Thoracic aorta (tissue), 2 donors: Measurements from ENCODE around the gene TSHZ2. TPM values are rescaled to one million over a fixed set of nuclear protein-coding genes. Genes with fewer than 3 reads are reported as not detected.

Experiments
- ATAC-seq: fragments of 150-250 bp; one replicate; pipeline ENCODE4 v1.8.0; 2017; ENCODE audit warnings: low read depth; ENCODE audit not compliant: insufficient number of reproducible peaks, low FRiP score
- DNase-seq: peaks from one replicate; pipeline ENCODE4 v3.0.0-alpha.2; 2020; ENCODE audit warnings: low spot score
- H3K27ac ChIP-seq, 2 donors: fragments of 200-600 bp; sonication (generic); 1 replicate in 1 of 2; 2 replicates in 1 of 2; pipeline ENCODE4 v1.5.1; 2016; ENCODE audit warnings: mild to moderate bottlenecking in 2 of 2, moderate library complexity in 2 of 2
- H3K27me3 ChIP-seq: fragments of 200-600 bp; sonication (generic); replicated peaks from 2 replicates; pipeline ENCODE4 v1.6.0; 2016; ENCODE audit warnings: mild to moderate bottlenecking; ENCODE audit not compliant: insufficient read depth
- H3K36me3 ChIP-seq: fragments of 200-600 bp; sonication (generic); one replicate; pipeline ENCODE4 v1.5.1; 2016
- H3K4me1 ChIP-seq, 2 donors: fragments of 200-600 bp; sonication (generic); 1 replicate in 1 of 2; 2 replicates in 1 of 2; pipeline versions ENCODE4 v1.5.1 to v1.6.0; 2016; ENCODE audit warnings: low read depth in 2 of 2, mild to moderate bottlenecking in 1 of 2; ENCODE audit not compliant: control insufficient read depth in 1 of 2
- H3K4me3 ChIP-seq: fragments of 200-600 bp; sonication (generic); 2 replicates; pipeline ENCODE4 v1.5.1; 2016; ENCODE audit warnings: mild to moderate bottlenecking
- H3K9me3 ChIP-seq: fragments of 200-600 bp; sonication (generic); 2 replicates; pipeline ENCODE4 v1.5.1; 2016
- CTCF ChIP-seq: fragments of 200-600 bp; sonication (generic); IDR thresholded peaks from one replicate; pipeline ENCODE4 v1.5.1; 2019; ENCODE audit warnings: antibody characterized with exemption
- total RNA-seq, 2 donors: library from RNA; depleted of rRNA; stranded (reverse); fragments of >200 nt; gene quantifications; one replicate each; pipeline versions ENCODE4 v1.1.0 to v1.2.3, GENCODE V29; 2016

TSHZ2 gene
- total RNA-seq, 2 donors from 2014 or later, result 8.4 to 32.6 TPM

- H3K4me3 ChIP-seq, result no peak overlapping the region
- no peak for ATAC-seq
- H3K9me3 ChIP-seq, result no peaks in the 10 kb centered on the region
- no peaks in the 10 kb centered on the region for H3K36me3 ChIP-seq
- no peak overlapping the region for H3K27ac ChIP-seq
- DNase-seq, result no peak
- no peak for TF ChIP-seq CTCF
- no peaks in the 10 kb centered on the region for H3K27me3 ChIP-seq
- H3K4me1 ChIP-seq, result no peaks in the 10 kb centered on the region
Observed at GRCh38 chr20:53330601-53331140, 358.5 kb downstream of the TSHZ2 start.

GRCh38 chr20:53331151-53331973 is 359.2 kb downstream of the TSHZ2 start:
- H3K36me3 ChIP-seq, result no peaks in the 10 kb centered on the region
- no peak for DNase-seq
- no peaks in the 10 kb centered on the region for H3K4me1 ChIP-seq
- no peak overlapping the region for H3K4me3 ChIP-seq
- H3K27me3 ChIP-seq, result no peaks in the 10 kb centered on the region
- H3K27ac ChIP-seq, result no peak overlapping the region
- no peak for TF ChIP-seq CTCF
- H3K9me3 ChIP-seq, result no peaks in the 10 kb centered on the region
- ATAC-seq, result no peak

- no peak for TF ChIP-seq CTCF
- DNase-seq (no peak), ATAC-seq (no peak)
- H3K27me3 ChIP-seq, result no peaks in the 10 kb centered on the region
- no peaks in the 10 kb centered on the region for H3K36me3 ChIP-seq
- no peak overlapping the region for H3K4me3 ChIP-seq
- no peak overlapping the region for H3K27ac ChIP-seq
- H3K9me3 ChIP-seq, result no peaks in the 10 kb centered on the region
- no peaks in the 10 kb centered on the region for H3K4me1 ChIP-seq
Observed at GRCh38 chr20:53332022-53332837, 360.1 kb downstream of the TSHZ2 start.

DNA sequence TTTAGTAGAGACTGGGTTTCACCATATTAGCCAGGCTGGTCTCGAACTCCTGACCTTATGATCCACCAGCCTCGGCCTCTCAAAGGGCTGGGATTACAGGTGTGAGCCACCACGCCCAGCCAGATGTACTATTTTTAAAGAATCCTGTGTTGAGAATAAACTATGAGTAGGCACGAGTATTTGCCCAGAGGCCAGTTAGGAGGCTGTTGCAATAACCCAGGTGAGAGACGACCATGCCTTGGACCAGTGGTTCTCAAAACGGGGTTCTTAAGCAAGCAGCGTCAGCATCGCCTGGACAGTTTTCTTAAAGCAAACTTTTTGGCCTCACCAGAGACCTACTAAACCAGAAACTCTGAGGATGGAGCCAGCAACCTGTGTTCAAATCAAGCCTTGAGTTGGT is 362.7 kb downstream of the TSHZ2 start:
- no peaks in the 10 kb centered on the region for H3K4me1 ChIP-seq
- H3K9me3 ChIP-seq, result no peaks in the 10 kb centered on the region
- DNase-seq (no peak), ATAC-seq (no peak)
- no peak overlapping the region for H3K4me3 ChIP-seq
- no peaks in the 10 kb centered on the region for H3K27me3 ChIP-seq
- no peak overlapping the region for H3K27ac ChIP-seq
- TF ChIP-seq CTCF, result no peak
- H3K36me3 ChIP-seq, result no peaks in the 10 kb centered on the region

DNA sequence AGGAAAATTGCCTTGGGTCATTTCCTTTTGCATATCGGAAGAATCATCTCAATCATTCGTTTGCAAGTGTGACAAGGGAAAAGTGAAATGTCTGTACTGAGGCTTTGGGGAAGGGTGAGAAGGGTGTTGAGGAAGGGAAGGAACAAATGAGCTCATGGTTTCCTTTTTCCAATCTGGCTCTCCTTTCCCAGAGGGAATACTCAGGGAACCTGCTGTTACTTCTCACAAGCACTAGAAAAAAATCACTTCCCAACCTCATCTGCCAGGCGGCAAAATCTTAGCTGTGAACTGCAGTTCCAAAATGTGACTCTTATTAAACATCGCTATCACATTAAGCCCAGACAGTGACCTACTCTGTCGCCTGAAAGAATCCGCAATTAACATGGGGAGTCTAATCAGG is 363.4 kb downstream of the TSHZ2 start:
- DNase-seq (no peak), ATAC-seq (no peak)
- Histone ChIP-seq H3K4me3 (no peak overlapping the region), H3K4me1 (no peaks in the 10 kb centered on the region), H3K9me3 (no peaks in the 10 kb centered on the region), H3K36me3 (no peaks in the 10 kb centered on the region), H3K27me3 (no peaks in the 10 kb centered on the region), H3K27ac (no peak overlapping the region)
- TF ChIP-seq CTCF, result no peak
